SU-DHL-6 (cell line): Measurements from ENCODE around the gene ZNF423.

ENCODE experiments used
- H2AFZ ChIP-seq: fragments of 200-600 bp; sonication (generic); 2 replicates; pipeline ENCODE4 v1.6.1; 2014; ENCODE audit warnings: low read depth, mild to moderate bottlenecking, moderate library complexity, mixed read lengths, antibody characterized with exemption, low read length; ENCODE audit not compliant: severe bottlenecking
- H3F3A ChIP-seq: fragments of 200-600 bp; shearing (Covaris generic); 2 replicates; pipeline ENCODE4 v1.6.0; 2016; ENCODE audit warnings: antibody characterized with exemption, mild to moderate bottlenecking; ENCODE audit not compliant: insufficient read depth
- H3K27ac ChIP-seq: fragments of 200-600 bp; sonication (generic); 2 replicates; pipeline ENCODE4 v1.5.1; 2016; ENCODE audit warnings: low read depth, mild to moderate bottlenecking, low read length, moderate library complexity, mixed read lengths
- H3K27me3 ChIP-seq: fragments of 200-600 bp; sonication (generic), shearing (Covaris generic); 2 replicates; pipeline ENCODE4 v1.6.0; 2014; ENCODE audit warnings: mild to moderate bottlenecking, low read length
- H3K36me3 ChIP-seq: fragments of 200-600 bp; sonication (generic); 2 replicates; pipeline ENCODE4 v1.6.1; 2014; ENCODE audit warnings: mild to moderate bottlenecking, low read length, mixed read lengths
- H3K4me2 ChIP-seq: fragments of 300-600, 200-600 bp; shearing (Covaris generic), sonication (generic); 2 replicates; pipeline ENCODE4 v1.6.0; 2014; ENCODE audit warnings: low read length, low read depth, mild to moderate bottlenecking; ENCODE audit not compliant: poor library complexity, severe bottlenecking
- H3K4me3 ChIP-seq: fragments of 200-600 bp; sonication (generic); 2 replicates; pipeline ENCODE4 v1.5.1; 2014; ENCODE audit warnings: antibody characterized with exemption, low read length, mild to moderate bottlenecking, mixed read lengths; ENCODE audit not compliant: insufficient read depth, poor library complexity, severe bottlenecking
- H3K79me2 ChIP-seq: fragments of 200-600 bp; sonication (generic); 2 replicates; pipeline ENCODE4 v1.6.1; 2014; ENCODE audit warnings: mild to moderate bottlenecking, low read length, moderate library complexity; ENCODE audit not compliant: insufficient read depth
- H3K9ac ChIP-seq: fragments of 200-600 bp; sonication (generic); 2 replicates; pipeline ENCODE4 v1.7.0; 2014; ENCODE audit warnings: mild to moderate bottlenecking, low read length
- H3K9me2 ChIP-seq: fragments of 200-600 bp; sonication (generic); replicated peaks from 2 replicates; pipeline ENCODE4 v1.6.1; 2014; ENCODE audit warnings: low read length; ENCODE audit not compliant: insufficient read depth
- H3K9me3 ChIP-seq: fragments of 200-600 bp; sonication (generic); 2 replicates; pipeline ENCODE4 v1.6.1; 2014; ENCODE audit warnings: low read length, mixed read lengths; ENCODE audit not compliant: insufficient read depth
- H4K20me1 ChIP-seq: fragments of 200-600 bp; sonication (generic); 2 replicates; pipeline ENCODE4 v1.6.1; 2014; ENCODE audit warnings: low read depth, mild to moderate bottlenecking, antibody characterized with exemption, low read length, moderate library complexity, mixed read lengths
- EZH2phosphoT487 ChIP-seq: fragments of 200-600 bp; sonication (generic), shearing (Covaris generic); conservative IDR thresholded peaks from 2 replicates; pipeline ENCODE4 v1.6.1; 2018; ENCODE audit warnings: mild to moderate bottlenecking, antibody characterized with exemption, low read length, moderate library complexity, mixed read lengths
- TF ChIP-seq, protein P1 (sequence below): fragments of 200-600 bp; sonication (generic); IDR thresholded peaks from one replicate; pipeline ENCODE4 v1.5.1; 2017; ENCODE audit warnings: antibody characterized with exemption, mild to moderate bottlenecking, low read length, moderate library complexity; ENCODE audit not compliant: insufficient read depth, poor library complexity, severe bottlenecking

The ZNF423 gene

GRCh38 chr16:49778202-49778930, 77.5 kb downstream of the ZNF423 start:
- Histone ChIP-seq H3K27ac (no peak overlapping the region), H3K79me2 (no peaks in the 10 kb centered on the region), H3F3A (no peaks in the 10 kb centered on the region), H3K27me3 (no peaks in the 10 kb centered on the region), H3K9ac (no peak overlapping the region), H3K4me3 (no peak overlapping the region), H4K20me1 (no peaks in the 10 kb centered on the region), H2AFZ (no peak overlapping the region), H3K9me2 (no peaks in the 10 kb centered on the region), H3K9me3 (no peaks in the 10 kb centered on the region), H3K4me2 (no peak overlapping the region), H3K36me3 (no peaks in the 10 kb centered on the region)
- TF ChIP-seq EZH2phosphoT487: no peak
- TF ChIP-seq, protein P1, sequence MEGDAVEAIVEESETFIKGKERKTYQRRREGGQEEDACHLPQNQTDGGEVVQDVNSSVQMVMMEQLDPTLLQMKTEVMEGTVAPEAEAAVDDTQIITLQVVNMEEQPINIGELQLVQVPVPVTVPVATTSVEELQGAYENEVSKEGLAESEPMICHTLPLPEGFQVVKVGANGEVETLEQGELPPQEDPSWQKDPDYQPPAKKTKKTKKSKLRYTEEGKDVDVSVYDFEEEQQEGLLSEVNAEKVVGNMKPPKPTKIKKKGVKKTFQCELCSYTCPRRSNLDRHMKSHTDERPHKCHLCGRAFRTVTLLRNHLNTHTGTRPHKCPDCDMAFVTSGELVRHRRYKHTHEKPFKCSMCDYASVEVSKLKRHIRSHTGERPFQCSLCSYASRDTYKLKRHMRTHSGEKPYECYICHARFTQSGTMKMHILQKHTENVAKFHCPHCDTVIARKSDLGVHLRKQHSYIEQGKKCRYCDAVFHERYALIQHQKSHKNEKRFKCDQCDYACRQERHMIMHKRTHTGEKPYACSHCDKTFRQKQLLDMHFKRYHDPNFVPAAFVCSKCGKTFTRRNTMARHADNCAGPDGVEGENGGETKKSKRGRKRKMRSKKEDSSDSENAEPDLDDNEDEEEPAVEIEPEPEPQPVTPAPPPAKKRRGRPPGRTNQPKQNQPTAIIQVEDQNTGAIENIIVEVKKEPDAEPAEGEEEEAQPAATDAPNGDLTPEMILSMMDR: no peak

DNA sequence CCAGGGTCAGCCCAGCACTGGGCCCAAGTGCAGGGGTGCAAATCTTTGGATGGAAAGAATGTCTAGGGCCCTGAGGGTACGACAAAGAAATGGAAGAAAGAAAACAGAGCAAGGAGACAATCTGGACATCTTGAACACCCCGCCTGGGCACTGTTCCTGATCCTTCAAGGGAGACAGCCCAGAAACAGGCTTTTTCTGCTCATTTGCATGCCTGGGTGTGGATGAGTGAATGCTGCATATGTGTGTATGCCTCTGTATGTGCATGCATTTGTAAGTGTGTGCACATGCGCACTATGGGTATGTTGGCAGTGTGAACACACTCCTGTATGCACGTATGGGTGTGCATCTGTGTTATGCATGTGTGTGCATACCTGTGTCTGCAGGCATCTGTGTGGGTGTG, 79.2 kb downstream of the ZNF423 start:
- Histone ChIP-seq H3K79me2 (no peaks in the 10 kb centered on the region), H3K9me3 (no peaks in the 10 kb centered on the region), H3K4me3 (no peak overlapping the region), H3K4me2 (no peak overlapping the region), H3K9ac (no peak overlapping the region), H3K27ac (no peak overlapping the region), H3K27me3 (no peaks in the 10 kb centered on the region), H3F3A (no peaks in the 10 kb centered on the region), H2AFZ (no peak overlapping the region), H3K36me3 (no peaks in the 10 kb centered on the region), H4K20me1 (no peaks in the 10 kb centered on the region), H3K9me2 (no peaks in the 10 kb centered on the region)
- TF ChIP-seq, protein P1: no peak
- TF ChIP-seq EZH2phosphoT487: no peak

DNA sequence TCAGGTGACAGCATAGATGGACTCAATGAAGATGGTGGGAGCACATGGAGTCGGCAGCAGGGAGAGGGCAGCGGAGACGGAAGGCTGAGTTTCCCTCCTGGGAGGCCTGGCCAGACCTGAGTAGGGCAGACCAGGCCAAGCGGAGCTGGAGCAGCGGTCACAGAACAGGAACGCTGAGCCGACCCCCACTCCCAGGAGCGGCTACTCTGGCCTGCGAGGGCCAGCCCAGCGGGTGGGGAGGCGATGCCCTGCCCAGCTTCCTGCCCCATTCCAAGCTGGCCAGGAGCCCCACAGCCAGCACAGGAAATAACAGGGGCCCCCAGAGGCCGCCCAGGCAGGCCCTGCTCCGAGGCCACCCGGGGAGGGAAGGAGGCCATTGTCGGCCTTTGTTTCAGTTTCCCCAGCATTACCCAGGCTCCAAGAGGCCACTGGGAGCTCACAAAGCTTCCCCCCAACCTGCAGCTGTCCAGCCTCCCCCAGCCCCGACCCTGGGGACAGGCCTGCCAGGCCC, 79.8 kb downstream of the ZNF423 start:
- no peaks in the 10 kb centered on the region for H3K9me3 ChIP-seq

More for the DNA sequence above, 79.8 kb downstream of the ZNF423 start:
- Histone ChIP-seq H2AFZ (no peak overlapping the region), H3K27me3 (no peaks in the 10 kb centered on the region), H3K9ac (no peak overlapping the region), H3K9me2 (no peaks in the 10 kb centered on the region), H4K20me1 (no peaks in the 10 kb centered on the region), H3F3A (no peaks in the 10 kb centered on the region), H3K4me3 (no peak overlapping the region), H3K27ac (no peak overlapping the region), H3K36me3 (no peaks in the 10 kb centered on the region), H3K79me2 (no peaks in the 10 kb centered on the region), H3K4me2 (no peak overlapping the region)
- TF ChIP-seq, protein P1: no peak
- TF ChIP-seq EZH2phosphoT487: no peak
